ENCODE data around the gene OAS3. TPM values are rescaled to one million over a fixed set of nuclear protein-coding genes. Genes with fewer than 3 reads are reported as not detected.

Gene OAS3
- total RNA-seq, 1 experiment from 2014 or later: 18.5 TPM

- Histone ChIP-seq H3K36me3 (no peaks in the 10 kb centered on the region), H3K4me3 (no peak overlapping the region), H3K27ac (no peak overlapping the region), H3K27me3 (replicated peaks) (no peaks in the 10 kb centered on the region), H3K9me3 (replicated peaks) (no peaks in the 10 kb centered on the region), H3K4me1 (replicated peaks) (peaks cover 13% of the 10 kb centered on the region)
- no peak for DNase-seq (ENCODE audit: low read depth in 1 of 2, low spot score in 2 of 2)
Observed at GRCh38 chr12:113006641-113007040, 68.4 kb downstream of the OAS3 start.

- H3K27me3 ChIP-seq (replicated peaks): no peaks in the 10 kb centered on the region
- no peak overlapping the region; the same call in 1 of the 2 replicates for H3K27ac ChIP-seq
- no peak overlapping the region for H3K4me3 ChIP-seq
Observed at GRCh38 chr12:113007166-113007565, 68.9 kb downstream of the OAS3 start.

GRCh38 chr12:113010701-113011100 lies 72.4 kb downstream of the OAS3 start:
- Histone ChIP-seq H3K27me3 (replicated peaks) (no peaks in the 10 kb centered on the region), H3K27ac (no peak overlapping the region), H3K9me3 (replicated peaks) (no peaks in the 10 kb centered on the region), H3K36me3 (no peaks in the 10 kb centered on the region), H3K4me1 (replicated peaks) (peaks cover 13% of the 10 kb centered on the region), H3K4me3 (no peak overlapping the region)
- no peak for DNase-seq (ENCODE audit: low read depth in 1 of 2, low spot score in 2 of 2)

More at GRCh38 chr12:113007166-113007565, 68.9 kb downstream of the OAS3 start:
- Histone ChIP-seq H3K4me1 (replicated peaks) (peaks cover 13% of the 10 kb centered on the region), H3K36me3 (no peaks in the 10 kb centered on the region), H3K9me3 (replicated peaks) (no peaks in the 10 kb centered on the region)
- DNase-seq (ENCODE audit: low read depth in 1 of 2, low spot score in 2 of 2): peak; percentile 56 to 60

GRCh38 chr12:113014565-113014964 lies 76.3 kb downstream of the OAS3 start:
- no peaks in the 10 kb centered on the region for H3K27me3 ChIP-seq (replicated peaks)
- no peak overlapping the region for H3K27ac ChIP-seq
- no peaks in the 10 kb centered on the region for H3K9me3 ChIP-seq (replicated peaks)
- DNase-seq (ENCODE audit: low read depth in 1 of 2, low spot score in 2 of 2): no peak
- no peak overlapping the region for H3K4me3 ChIP-seq
- no peaks in the 10 kb centered on the region for H3K36me3 ChIP-seq
- peaks cover 5% of the 10 kb centered on the region; the same call in 1 of the 2 replicates for H3K4me1 ChIP-seq (replicated peaks)

- H3K4me3 ChIP-seq: no peak overlapping the region
- no peaks in the 10 kb centered on the region for H3K36me3 ChIP-seq
- H3K27ac ChIP-seq: no peak overlapping the region
- no peak for DNase-seq (ENCODE audit: low read depth in 1 of 2, low spot score in 2 of 2)
- H3K9me3 ChIP-seq (replicated peaks): no peaks in the 10 kb centered on the region
- peaks cover 5% of the 10 kb centered on the region; the same call in 1 of the 2 replicates for H3K4me1 ChIP-seq (replicated peaks)
- H3K27me3 ChIP-seq (replicated peaks): no peaks in the 10 kb centered on the region
Observed at GRCh38 chr12:113016796-113017195, 78.5 kb downstream of the OAS3 start.

GRCh38 chr12:113019025-113019424 lies 80.8 kb downstream of the OAS3 start:
- no peak overlapping the region for H3K4me3 ChIP-seq
- no peaks in the 10 kb centered on the region for H3K36me3 ChIP-seq
- no peaks in the 10 kb centered on the region for H3K9me3 ChIP-seq (replicated peaks)
- H3K27me3 ChIP-seq (replicated peaks): no peaks in the 10 kb centered on the region
- DNase-seq (ENCODE audit: low read depth in 1 of 2, low spot score in 2 of 2): no peak
- H3K27ac ChIP-seq: no peak overlapping the region
- peaks cover 5% of the 10 kb centered on the region; the same call in 1 of the 2 replicates for H3K4me1 ChIP-seq (replicated peaks)

GRCh38 chr12:113021500-113021899 lies 83.2 kb downstream of the OAS3 start:
- H3K36me3 ChIP-seq: no peaks in the 10 kb centered on the region
- no peak overlapping the region for H3K4me3 ChIP-seq
- DNase-seq (ENCODE audit: low read depth in 1 of 2, low spot score in 2 of 2): no peak

More at GRCh38 chr12:113021500-113021899, 83.2 kb downstream of the OAS3 start:
- Histone ChIP-seq H3K27ac (no peak overlapping the region), H3K9me3 (replicated peaks) (no peaks in the 10 kb centered on the region), H3K4me1 (replicated peaks) (peaks cover 5% of the 10 kb centered on the region; the same call in 1 of the 2 replicates), H3K27me3 (replicated peaks) (no peaks in the 10 kb centered on the region)

Other genes with a start within 250 kb of the OAS3 start
- gene RPH3A, start 146.7 kb upstream of the OAS3 start, total RNA-seq (2014; rRNA removed; shearing (Covaris generic)): 0.79 TPM in 1 of 2 replicates, not detected in the other
- not detected in 2 replicates for gene OAS1, start 31.5 kb upstream of the OAS3 start, total RNA-seq (2014; rRNA removed; shearing (Covaris generic))
- 0.26 and 0.85 TPM in 2 replicates for gene OAS2, start 40.0 kb downstream of the OAS3 start, total RNA-seq (2014; rRNA removed; shearing (Covaris generic))
- gene DTX1, start 118.3 kb downstream of the OAS3 start, total RNA-seq (2014; rRNA removed; shearing (Covaris generic)): not detected in 2 replicates
- gene RASAL1, start 197.3 kb downstream of the OAS3 start, total RNA-seq (2014; rRNA removed; shearing (Covaris generic)): not detected in 2 replicates
- gene CFAP73, start 211.2 kb downstream of the OAS3 start, total RNA-seq (2014; rRNA removed; shearing (Covaris generic)): not detected in 2 replicates
- 45.4 and 79.6 TPM in 2 replicates for gene DDX54, start 247.0 kb downstream of the OAS3 start, total RNA-seq (2014; rRNA removed; shearing (Covaris generic))
- gene RITA1, start 247.2 kb downstream of the OAS3 start, total RNA-seq (2014; rRNA removed; shearing (Covaris generic)): 20.6 and 33.1 TPM in 2 replicates